ENCODE results near the gene EPHB1. TPM values are rescaled to one million over a fixed set of nuclear protein-coding genes. Genes with fewer than 3 reads are reported as not detected.
"Not testable (repeated sequence)": the region's sequence is repeated elsewhere in the genome, so short reads cannot be mapped to it uniquely, and the experiment has no call there.

EPHB1 gene
- polyA plus RNA-seq, 1 experiment = 0.11 TPM

DNA sequence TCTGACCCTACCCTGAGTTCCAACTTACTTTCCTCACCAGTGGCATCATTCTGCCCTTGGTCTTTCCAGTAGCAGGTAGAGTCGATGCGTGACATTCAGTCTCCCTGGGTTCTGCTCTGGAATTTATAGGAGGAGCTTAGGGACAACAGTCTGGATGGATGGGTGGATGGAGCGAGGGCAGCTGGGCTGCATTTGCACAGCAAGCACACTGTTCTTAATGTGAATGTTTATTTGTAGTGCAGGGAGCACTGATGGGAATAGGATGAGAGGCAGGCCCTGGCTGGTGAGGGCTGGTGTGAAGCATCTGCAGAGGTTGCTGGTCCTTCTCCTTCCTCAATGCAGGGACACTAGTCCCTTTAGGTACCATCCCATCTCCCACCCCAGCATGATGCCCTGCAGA, 176.2 kb downstream of the EPHB1 start:
- H3K27ac ChIP-seq (ENCODE audit: low read depth, low read length) = no peak overlapping the region
- CTCF ChIA-PET = no interaction called here
- H3K4me3 ChIP-seq (ENCODE audit: low read depth, low read length) = no peak overlapping the region
- POLR2A ChIA-PET = no interaction called here
- H3K9me3 ChIP-seq (ENCODE audit: control insufficient read depth, insufficient read depth, low read length) = no peaks in the 10 kb centered on the region
- H3K27me3 ChIP-seq (ENCODE audit: control insufficient read depth, insufficient read depth, low read length) = no peaks in the 10 kb centered on the region
- no peak for DNase-seq (ENCODE audit: low read depth, low spot score)
- no peak for TF ChIP-seq CTCF (IDR thresholded peaks at IDR 0.05; ENCODE audit: low read depth, low read length)

DNA sequence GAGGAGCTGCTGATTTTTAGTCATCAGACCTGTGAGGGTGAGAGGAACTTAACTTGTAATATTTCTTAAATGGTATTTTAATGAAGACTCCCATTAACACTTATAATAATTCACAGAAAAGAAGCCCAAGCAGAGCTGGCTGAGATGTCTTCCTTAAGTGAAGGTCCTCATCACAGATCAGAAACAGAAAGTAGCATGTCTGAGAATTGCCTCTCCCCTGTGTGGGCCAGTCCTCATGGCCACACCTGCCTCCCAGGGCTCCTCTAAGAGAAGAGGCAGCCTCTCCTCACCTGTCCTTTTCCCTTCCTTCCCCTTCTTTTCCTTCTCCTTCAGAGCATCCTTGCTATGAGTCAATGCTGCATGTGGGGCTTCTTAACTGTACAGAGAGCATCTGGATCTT, 176.8 kb downstream of the EPHB1 start:
- H3K27me3 ChIP-seq (ENCODE audit: control insufficient read depth, insufficient read depth, low read length); H3K4me3 ChIP-seq (ENCODE audit: low read depth, low read length); CTCF ChIA-PET; H3K27ac ChIP-seq (ENCODE audit: low read depth, low read length); DNase-seq (ENCODE audit: low read depth, low spot score); H3K9me3 ChIP-seq (ENCODE audit: control insufficient read depth, insufficient read depth, low read length); POLR2A ChIA-PET: not testable (repeated sequence)

- H3K9me3 ChIP-seq (ENCODE audit: control insufficient read depth, insufficient read depth, low read length) = no peaks in the 10 kb centered on the region
- no peak for DNase-seq (ENCODE audit: low read depth, low spot score)
- POLR2A ChIA-PET = no interaction called here
- no peak for TF ChIP-seq CTCF (IDR thresholded peaks at IDR 0.05; ENCODE audit: low read depth, low read length)
- CTCF ChIA-PET = no interaction called here
- H3K4me3 ChIP-seq (ENCODE audit: low read depth, low read length) = no peak overlapping the region
- no peak overlapping the region for H3K27ac ChIP-seq (ENCODE audit: low read depth, low read length)
- no peaks in the 10 kb centered on the region for H3K27me3 ChIP-seq (ENCODE audit: control insufficient read depth, insufficient read depth, low read length)
These were observed 177.9 kb downstream of the EPHB1 start for GRCh38 chr3:134972836-134973455.

DNA sequence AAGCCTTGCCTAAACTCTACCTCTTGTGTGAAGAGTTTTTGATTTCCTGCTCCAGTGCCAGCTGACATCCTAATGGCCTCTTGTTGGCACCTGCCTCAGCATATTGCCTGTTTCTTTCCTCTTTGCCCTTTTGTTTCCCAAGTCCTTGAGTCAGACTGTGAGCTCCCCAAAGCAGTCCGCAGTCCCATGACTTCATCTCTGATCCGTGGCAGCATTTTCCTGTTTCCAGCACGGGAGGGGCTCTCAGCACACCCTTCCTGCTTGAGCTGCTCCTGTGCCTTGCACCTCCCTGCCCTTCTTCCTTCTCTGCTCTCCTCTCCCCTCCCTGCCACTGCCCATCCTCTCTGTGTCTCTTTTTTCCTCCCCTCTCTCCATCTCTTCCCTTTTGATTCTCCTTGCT, 179.6 kb downstream of the EPHB1 start:
- Histone ChIP-seq H3K27me3 (ENCODE audit: control insufficient read depth, insufficient read depth, low read length) (no peaks in the 10 kb centered on the region), H3K4me3 (ENCODE audit: low read depth, low read length) (no peak overlapping the region), H3K9me3 (ENCODE audit: control insufficient read depth, insufficient read depth, low read length) (no peaks in the 10 kb centered on the region), H3K27ac (ENCODE audit: low read depth, low read length) (no peak overlapping the region)
- TF ChIP-seq CTCF (IDR thresholded peaks at IDR 0.05; ENCODE audit: low read depth, low read length) = no peak
- no peak for DNase-seq (ENCODE audit: low read depth, low spot score)
- ChIA-PET POLR2A (no interaction called here), CTCF (no interaction called here)

GRCh38 chr3:134976948-134977347, 181.9 kb downstream of the EPHB1 start:
- TF ChIP-seq CTCF (IDR thresholded peaks at IDR 0.05; ENCODE audit: low read depth, low read length) = no peak
- H3K27ac ChIP-seq (ENCODE audit: low read depth, low read length) = no peak overlapping the region
- H3K9me3 ChIP-seq (ENCODE audit: control insufficient read depth, insufficient read depth, low read length) = no peaks in the 10 kb centered on the region
- no peaks in the 10 kb centered on the region for H3K27me3 ChIP-seq (ENCODE audit: control insufficient read depth, insufficient read depth, low read length)
- no peak overlapping the region for H3K4me3 ChIP-seq (ENCODE audit: low read depth, low read length)
- DNase-seq (ENCODE audit: low read depth, low spot score) = no peak
- CTCF ChIA-PET = no interaction called here
- POLR2A ChIA-PET = no interaction called here

- CTCF ChIA-PET = no interaction called here
- no peak for DNase-seq (ENCODE audit: low read depth, low spot score)
- H3K9me3 ChIP-seq (ENCODE audit: control insufficient read depth, insufficient read depth, low read length) = no peaks in the 10 kb centered on the region
- H3K27me3 ChIP-seq (ENCODE audit: control insufficient read depth, insufficient read depth, low read length) = no peaks in the 10 kb centered on the region
- H3K4me3 ChIP-seq (ENCODE audit: low read depth, low read length) = no peak overlapping the region
- POLR2A ChIA-PET = no interaction called here
- H3K27ac ChIP-seq (ENCODE audit: low read depth, low read length) = no peak overlapping the region
- TF ChIP-seq CTCF (IDR thresholded peaks at IDR 0.05; ENCODE audit: low read depth, low read length) = no peak
These were observed 183.6 kb downstream of the EPHB1 start for GRCh38 chr3:134978658-134979057.
